Prostate gland (tissue), 2 donors: ENCODE measurements around the gene TEC. TPM values are rescaled to one million over a fixed set of nuclear protein-coding genes. Genes with fewer than 3 reads are reported as not detected.

Experiments used
- DNase-seq: peaks from one replicate; pipeline ENCODE4 v3.0.0-alpha.2; 2019; ENCODE audit warnings: low spot score
- H3K27ac ChIP-seq, 2 donors: fragments of 200-600 bp; sonication (generic); 2 replicates each; pipeline ENCODE4 v1.5.1; 2017 to 2019
- H3K27me3 ChIP-seq: fragments of 200-600 bp; sonication (generic); replicated peaks from 2 replicates; pipeline ENCODE4 v1.5.1; 2019; ENCODE audit not compliant: insufficient read depth
- H3K36me3 ChIP-seq, 2 donors: fragments of 200-600 bp; sonication (generic); 1 replicate in 1 of 2; 2 replicates in 1 of 2; pipeline versions ENCODE4 v1.5.1 to v1.8.1; 2017 to 2019
- H3K4me1 ChIP-seq: fragments of 200-600 bp; sonication (generic); replicated peaks from 2 replicates; pipeline ENCODE4 v1.5.1; 2019
- H3K4me3 ChIP-seq, 2 donors: fragments of 200-600 bp; sonication (generic); 2 replicates each; pipeline ENCODE4 v1.5.1; 2017 to 2019
- H3K9me3 ChIP-seq: fragments of 200-600 bp; sonication (generic); 2 replicates; pipeline ENCODE4 v1.5.1; 2017
- POLR2A ChIP-seq: fragments of 450-650 bp; IDR thresholded peaks from one replicate; pipeline ENCODE4 v1.6.1; 2016; ENCODE audit warnings: antibody characterized with exemption, mild to moderate bottlenecking
- POLR2AphosphoS5 ChIP-seq: sonication (generic); formaldehyde crosslinking; IDR thresholded peaks from one replicate; pipeline ENCODE4 v1.6.1; 2017; ENCODE audit warnings: antibody characterized with exemption
- WGBS: methylation state at CpG from one replicate; pipeline ENCODE4 v1.1.5; 2018; 5-methylcytosine and 5-hydroxymethylcytosine counted together
- intact Hi-C: fragments of 100-400 bp; cut with DNase I; formaldehyde crosslinking; loops from one replicate; pipeline ENCODE4 v1.14.2; 2022
- total RNA-seq, 2 donors: library from RNA; depleted of rRNA; stranded (reverse); fragments of >200 nt; gene quantifications; one replicate each; pipeline ENCODE4 v1.1.0, GENCODE V29; 2016
- TF ChIP-seq, protein P1 (sequence below), 4 experiments: fragments of 200-600 bp in 2 of 4; fragments of 450-650 bp in 2 of 4; sonication (generic) in 2 of 4; IDR thresholded peaks; 1 replicate in 3 of 4; 2 replicates in 1 of 4; pipeline ENCODE4 v1.5.1; 2016 to 2019; ENCODE audit warnings: antibody characterized with exemption in 4 of 4, mild to moderate bottlenecking in 2 of 4, moderate library complexity in 2 of 4

Gene TEC
- total RNA-seq, 2 donors from 2014 or later = 0.96 to 6.4 TPM

DNA sequence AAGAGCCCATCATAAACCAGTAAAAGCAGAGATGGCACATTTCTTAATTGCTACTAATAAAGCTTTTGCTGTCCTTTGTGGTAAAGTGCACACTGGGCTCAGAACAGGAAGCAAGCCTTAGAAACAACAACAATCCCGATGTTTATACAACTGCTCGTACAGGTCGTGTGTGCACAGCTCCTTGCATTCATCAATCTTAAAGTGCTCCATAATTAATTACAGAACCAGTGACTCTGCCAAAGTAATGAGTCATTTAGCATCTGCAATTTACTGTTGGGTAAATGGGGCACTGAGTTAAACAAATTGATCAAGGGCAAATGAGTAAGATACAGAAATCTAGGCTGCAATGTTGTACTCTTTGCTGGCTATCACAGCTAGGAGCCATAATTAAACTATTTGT is 74.3 kb downstream of the TEC start:
- Histone ChIP-seq H3K36me3 (no peaks in the 10 kb centered on the region), H3K9me3 (no peaks in the 10 kb centered on the region), H3K4me1 (no peaks in the 10 kb centered on the region), H3K27ac (no peak overlapping the region), H3K27me3 (no peaks in the 10 kb centered on the region), H3K4me3 (no peak overlapping the region)
- TF ChIP-seq, protein P1, sequence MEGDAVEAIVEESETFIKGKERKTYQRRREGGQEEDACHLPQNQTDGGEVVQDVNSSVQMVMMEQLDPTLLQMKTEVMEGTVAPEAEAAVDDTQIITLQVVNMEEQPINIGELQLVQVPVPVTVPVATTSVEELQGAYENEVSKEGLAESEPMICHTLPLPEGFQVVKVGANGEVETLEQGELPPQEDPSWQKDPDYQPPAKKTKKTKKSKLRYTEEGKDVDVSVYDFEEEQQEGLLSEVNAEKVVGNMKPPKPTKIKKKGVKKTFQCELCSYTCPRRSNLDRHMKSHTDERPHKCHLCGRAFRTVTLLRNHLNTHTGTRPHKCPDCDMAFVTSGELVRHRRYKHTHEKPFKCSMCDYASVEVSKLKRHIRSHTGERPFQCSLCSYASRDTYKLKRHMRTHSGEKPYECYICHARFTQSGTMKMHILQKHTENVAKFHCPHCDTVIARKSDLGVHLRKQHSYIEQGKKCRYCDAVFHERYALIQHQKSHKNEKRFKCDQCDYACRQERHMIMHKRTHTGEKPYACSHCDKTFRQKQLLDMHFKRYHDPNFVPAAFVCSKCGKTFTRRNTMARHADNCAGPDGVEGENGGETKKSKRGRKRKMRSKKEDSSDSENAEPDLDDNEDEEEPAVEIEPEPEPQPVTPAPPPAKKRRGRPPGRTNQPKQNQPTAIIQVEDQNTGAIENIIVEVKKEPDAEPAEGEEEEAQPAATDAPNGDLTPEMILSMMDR (IDR thresholded peaks at IDR 0.05) = no peak
- TF ChIP-seq POLR2AphosphoS5 = no peak
- no peak for TF ChIP-seq POLR2A
- no peak for DNase-seq
- WGBS = 5% methylated on average over 3 of the region's 3 CpGs
- intact Hi-C loops = no loop called here

DNA sequence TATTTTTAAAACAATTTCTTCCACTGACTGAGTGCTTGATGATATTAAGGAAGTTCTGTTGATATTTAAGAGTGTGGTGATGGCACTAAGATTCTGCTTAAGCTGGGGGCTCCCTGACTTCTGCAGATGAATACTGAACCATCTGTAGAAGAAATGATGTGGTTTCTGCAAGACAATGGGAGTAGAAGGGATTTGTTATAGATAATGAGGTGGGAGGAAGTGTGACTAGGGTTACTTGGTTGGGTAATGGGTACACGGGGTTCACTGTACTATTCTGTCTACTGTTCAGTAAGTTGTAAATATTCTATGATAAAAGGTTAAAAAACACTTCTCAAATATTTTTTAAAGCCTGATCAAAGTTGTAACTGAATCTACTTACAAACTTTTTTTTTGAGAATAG is 74.7 kb downstream of the TEC start:
- no peaks in the 10 kb centered on the region for H3K4me1 ChIP-seq
- H3K27ac ChIP-seq = no peak overlapping the region
- intact Hi-C loops = no loop called here
- TF ChIP-seq POLR2AphosphoS5 = no peak
- TF ChIP-seq, protein P1 (IDR thresholded peaks at IDR 0.05) = no peak
- no peak for TF ChIP-seq POLR2A
- H3K9me3 ChIP-seq = no peaks in the 10 kb centered on the region
- H3K36me3 ChIP-seq = no peaks in the 10 kb centered on the region
- DNase-seq = no peak
- 37% methylated on average over 1 of the region's 1 CpG for WGBS
- no peaks in the 10 kb centered on the region for H3K27me3 ChIP-seq
- H3K4me3 ChIP-seq = no peak overlapping the region

DNA sequence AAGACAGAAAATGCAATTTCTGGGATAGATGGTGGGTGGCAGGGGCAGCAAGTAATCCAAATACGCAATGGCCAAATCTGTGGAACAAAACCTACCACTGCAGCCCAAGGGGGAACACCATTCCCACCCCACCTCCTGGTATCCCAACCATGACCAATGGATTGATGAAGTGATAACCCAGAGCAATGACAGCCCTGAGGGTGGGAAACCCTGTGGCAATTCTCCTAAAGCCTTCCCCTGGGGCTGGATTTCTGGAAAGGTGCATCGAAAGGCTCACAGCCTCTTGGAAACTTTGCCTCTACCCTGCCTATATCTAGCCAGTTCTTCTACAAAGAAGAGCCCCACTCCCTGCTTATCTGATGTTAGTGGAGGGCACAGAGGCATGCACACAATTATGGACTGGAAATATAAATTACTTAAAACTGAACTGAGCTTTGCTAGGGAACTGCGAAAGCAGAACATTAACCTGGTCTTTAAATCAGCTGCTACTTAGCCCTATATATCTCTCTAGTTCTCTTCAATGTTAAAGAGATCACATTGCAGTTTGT is 75.6 kb downstream of the TEC start:
- H3K27ac ChIP-seq = no peak overlapping the region
- intact Hi-C loops = no loop called here
- no peaks in the 10 kb centered on the region for H3K36me3 ChIP-seq
- H3K4me3 ChIP-seq = no peak overlapping the region
- no peaks in the 10 kb centered on the region for H3K9me3 ChIP-seq
- H3K4me1 ChIP-seq = no peaks in the 10 kb centered on the region
- H3K27me3 ChIP-seq = no peaks in the 10 kb centered on the region
- no peak for DNase-seq
- TF ChIP-seq, protein P1 (IDR thresholded peaks at IDR 0.05) = no peak
- TF ChIP-seq POLR2A (no peak), POLR2AphosphoS5 (no peak)
- 94% methylated on average over 3 of the region's 3 CpGs for WGBS

GRCh38 chr4:48193096-48193836 is 76.4 kb downstream of the TEC start:
- Histone ChIP-seq H3K36me3 (no peaks in the 10 kb centered on the region), H3K27me3 (no peaks in the 10 kb centered on the region), H3K27ac (no peak overlapping the region), H3K9me3 (no peaks in the 10 kb centered on the region), H3K4me3 (no peak overlapping the region), H3K4me1 (no peaks in the 10 kb centered on the region)
- TF ChIP-seq POLR2A = no peak
- TF ChIP-seq POLR2AphosphoS5 = no peak
- TF ChIP-seq, protein P1 (IDR thresholded peaks at IDR 0.05) = no peak
- intact Hi-C loops = no loop called here
- WGBS = 86% methylated on average over 6 of the region's 6 CpGs
- DNase-seq = no peak

GRCh38 chr4:48191758-48192157 is 77.9 kb downstream of the TEC start:
- Histone ChIP-seq H3K4me1 (no peaks in the 10 kb centered on the region), H3K4me3 (no peak overlapping the region), H3K27ac (no peak overlapping the region), H3K9me3 (no peaks in the 10 kb centered on the region), H3K27me3 (no peaks in the 10 kb centered on the region), H3K36me3 (no peaks in the 10 kb centered on the region)
- TF ChIP-seq, protein P1 (IDR thresholded peaks at IDR 0.05) = no peak
- no peak for TF ChIP-seq POLR2AphosphoS5
- TF ChIP-seq POLR2A = no peak
- intact Hi-C loops = no loop called here
- WGBS = 77% methylated on average over 1 of the region's 1 CpG
- DNase-seq = no peak
